ENCODE results near the gene TIPIN.

- TF ChIP-seq POLR2A (IDR thresholded peaks at IDR 0.05) (no peak), CTCF (IDR thresholded peaks at IDR 0.05) (no peak)
Measured at GRCh38 chr15:66388576-66388975, 32.1 kb upstream of the TIPIN start.
